OCI-LY3 (cell line): ENCODE data around the gene PRKAG3.

Experiments used
- H2AFZ ChIP-seq: fragments of 200-600, 300-600 bp; shearing (Covaris generic); 2 replicates; pipeline ENCODE4 v1.6.0; 2014; ENCODE audit warnings: antibody characterized with exemption, low read depth, low read length
- H3K27ac ChIP-seq: fragments of 200-600, 300-600 bp; sonication (generic); 2 replicates; pipeline ENCODE4 v1.5.1; 2014; ENCODE audit warnings: mild to moderate bottlenecking, low read length, moderate library complexity, mixed read lengths
- H3K27me3 ChIP-seq: fragments of 200-600, 300-600 bp; sonication (generic); 2 replicates; pipeline ENCODE4 v1.6.1; 2014; ENCODE audit warnings: low read depth, low read length, mixed read lengths
- H3K36me3 ChIP-seq: fragments of 200-600, 300-600 bp; sonication (generic); replicated peaks from 2 replicates; pipeline ENCODE3; 2014; ENCODE audit warnings: low read depth, low read length, mixed read lengths
- H3K4me1 ChIP-seq: fragments of 300-600, 200-600 bp; sonication (generic); 2 replicates; pipeline ENCODE4 v1.6.1; 2014; ENCODE audit warnings: low read length, mixed read lengths
- H3K4me2 ChIP-seq: fragments of 200-600, 300-600 bp; sonication (generic); 2 replicates; pipeline ENCODE4 v1.6.1; 2014; ENCODE audit warnings: low read length, mixed read lengths
- H3K4me3 ChIP-seq: fragments of 300-600, 200-600 bp; sonication (generic); 2 replicates; pipeline ENCODE4 v1.5.1; 2014; ENCODE audit warnings: antibody characterized with exemption, mild to moderate bottlenecking, low read length, moderate library complexity
- H3K79me2 ChIP-seq: fragments of 300-600, 200-600 bp; shearing (Covaris generic); 2 replicates; pipeline ENCODE4 v1.6.1; 2014; ENCODE audit warnings: mild to moderate bottlenecking, low read length, mixed read lengths
- H3K9ac ChIP-seq: fragments of 300-600, 200-600 bp; shearing (Covaris generic); 2 replicates; pipeline ENCODE4 v1.6.0; 2014; ENCODE audit warnings: mild to moderate bottlenecking, low read length, moderate library complexity
- H3K9me3 ChIP-seq: fragments of 200-600, 300-600 bp; shearing (Covaris generic); 2 replicates; pipeline ENCODE4 v1.6.1; 2014; ENCODE audit warnings: low read length, mixed read lengths; ENCODE audit not compliant: insufficient read depth
- H4K20me1 ChIP-seq: fragments of 200-600, 300-600 bp; sonication (generic); 2 replicates; pipeline ENCODE4 v1.6.1; 2016; ENCODE audit warnings: low read length, mixed read lengths; ENCODE audit not compliant: insufficient read depth
- CTCF ChIP-seq: fragments of 200-600, 300-600 bp; sonication (generic); IDR thresholded peaks from 2 replicates; pipeline ENCODE4 v1.5.1; 2014; ENCODE audit warnings: antibody characterized with exemption, low read length, low read depth
- EZH2phosphoT487 ChIP-seq: fragments of 200-600 bp; shearing (Covaris generic); IDR thresholded peaks from 2 replicates; pipeline ENCODE4 v1.6.1; 2018; ENCODE audit warnings: antibody characterized with exemption, mixed run types, low read depth

Gene PRKAG3

GRCh38 chr2:218815244-218815637, 16.4 kb downstream of the PRKAG3 start:
- Histone ChIP-seq H3K36me3 (no peaks in the 10 kb centered on the region), H4K20me1 (no peaks in the 10 kb centered on the region), H3K9ac (no peak overlapping the region), H2AFZ (no peak overlapping the region), H3K9me3 (no peaks in the 10 kb centered on the region), H3K27me3 (no peaks in the 10 kb centered on the region), H3K4me3 (no peak overlapping the region), H3K4me1 (0 out of 2 replicates have a peak, but pooled peaks cover 4% of the 10 kb centered on the region), H3K27ac (no peak overlapping the region), H3K4me2 (no peak overlapping the region), H3K79me2 (no peaks in the 10 kb centered on the region)
- TF ChIP-seq EZH2phosphoT487 (no peak), CTCF (no peak)

GRCh38 chr2:218814540-218815243, 16.9 kb downstream of the PRKAG3 start:
- H3K4me1 ChIP-seq: 0 out of 2 replicates have a peak, but pooled peaks cover 4% of the 10 kb centered on the region
- no peak overlapping the region for H2AFZ ChIP-seq
- H3K4me3 ChIP-seq: no peak overlapping the region
- no peak for TF ChIP-seq EZH2phosphoT487
- no peak for TF ChIP-seq CTCF
- H3K79me2 ChIP-seq: no peaks in the 10 kb centered on the region
- no peaks in the 10 kb centered on the region for H3K36me3 ChIP-seq
- no peaks in the 10 kb centered on the region for H3K27me3 ChIP-seq
- H3K9me3 ChIP-seq: no peaks in the 10 kb centered on the region
- H4K20me1 ChIP-seq: no peaks in the 10 kb centered on the region
- H3K27ac ChIP-seq: no peak overlapping the region
- no peak overlapping the region for H3K4me2 ChIP-seq
- H3K9ac ChIP-seq: no peak overlapping the region

- 0 out of 2 replicates have a peak, but pooled peaks cover 1% of the 10 kb centered on the region for H3K4me1 ChIP-seq
- no peak overlapping the region for H2AFZ ChIP-seq
- no peaks in the 10 kb centered on the region for H3K36me3 ChIP-seq
- no peaks in the 10 kb centered on the region for H4K20me1 ChIP-seq
- H3K27me3 ChIP-seq: no peaks in the 10 kb centered on the region
- no peaks in the 10 kb centered on the region for H3K79me2 ChIP-seq
- no peak for TF ChIP-seq EZH2phosphoT487
- TF ChIP-seq CTCF: no peak
- no peak overlapping the region for H3K27ac ChIP-seq
- H3K4me3 ChIP-seq: no peak overlapping the region
- H3K4me2 ChIP-seq: no peak overlapping the region
- H3K9ac ChIP-seq: no peak overlapping the region
- no peaks in the 10 kb centered on the region for H3K9me3 ChIP-seq
These were observed 17.7 kb downstream of the PRKAG3 start for GRCh38 chr2:218813771-218814460.

GRCh38 chr2:218812861-218813260, 18.7 kb downstream of the PRKAG3 start:
- no peaks in the 10 kb centered on the region for H3K36me3 ChIP-seq
- H4K20me1 ChIP-seq: no peaks in the 10 kb centered on the region
- H3K27ac ChIP-seq: no peak overlapping the region
- no peak overlapping the region for H2AFZ ChIP-seq
- no peak overlapping the region for H3K4me2 ChIP-seq
- no peak overlapping the region for H3K9ac ChIP-seq
- H3K27me3 ChIP-seq: no peaks in the 10 kb centered on the region
- H3K4me1 ChIP-seq: no peaks in the 10 kb centered on the region
- no peak overlapping the region for H3K4me3 ChIP-seq
- H3K9me3 ChIP-seq: no peaks in the 10 kb centered on the region
- TF ChIP-seq CTCF (no peak), EZH2phosphoT487 (no peak)
- H3K79me2 ChIP-seq: no peaks in the 10 kb centered on the region
